CD4-positive, alpha-beta T cell treated with Interleukin-6 for 4 hours (primary cell): Measurements from ENCODE around the gene CABCOCO1.

Experiments used
- DNase-seq: peaks from one replicate; pipeline ENCODE4 v3.0.0-alpha.2; 2020; ENCODE audit warnings: mixed read lengths

Gene CABCOCO1

GRCh38 chr10:61757525-61758397 is 95.0 kb downstream of the CABCOCO1 start:
- no peak for DNase-seq

GRCh38 chr10:61758433-61758832 is 95.7 kb downstream of the CABCOCO1 start:
- no peak for DNase-seq

GRCh38 chr10:61759751-61760150 is 97.0 kb downstream of the CABCOCO1 start:
- DNase-seq = no peak

GRCh38 chr10:61760943-61761824 is 98.5 kb downstream of the CABCOCO1 start:
- DNase-seq = no peak

GRCh38 chr10:61761825-61762217 is 99.1 kb downstream of the CABCOCO1 start:
- DNase-seq = no peak

- no peak for DNase-seq
Observed at GRCh38 chr10:61763778-61764177, 101.0 kb downstream of the CABCOCO1 start.

- no peak for DNase-seq
Observed at GRCh38 chr10:61764486-61764885, 101.8 kb downstream of the CABCOCO1 start.

- no peak for DNase-seq
Observed at GRCh38 chr10:61765176-61766087, 102.7 kb downstream of the CABCOCO1 start.

- no peak for DNase-seq
Observed at GRCh38 chr10:61766927-61767326, 104.2 kb downstream of the CABCOCO1 start.

GRCh38 chr10:61774031-61774430 is 111.3 kb downstream of the CABCOCO1 start:
- no peak for DNase-seq

- DNase-seq = no peak
Observed at GRCh38 chr10:61775111-61775510, 112.4 kb downstream of the CABCOCO1 start.

- DNase-seq = no peak
Observed at GRCh38 chr10:61776615-61777266, 114.0 kb downstream of the CABCOCO1 start.

GRCh38 chr10:61778137-61778536 is 115.4 kb downstream of the CABCOCO1 start:
- DNase-seq = no peak

GRCh38 chr10:61779276-61779675 is 116.5 kb downstream of the CABCOCO1 start:
- no peak for DNase-seq

- DNase-seq = no peak
Observed at GRCh38 chr10:61779950-61780659, 117.4 kb downstream of the CABCOCO1 start.

GRCh38 chr10:61780732-61781131 is 118.0 kb downstream of the CABCOCO1 start:
- DNase-seq = no peak

GRCh38 chr10:61781969-61782403 is 119.3 kb downstream of the CABCOCO1 start:
- no peak for DNase-seq

- DNase-seq = no peak
Observed at GRCh38 chr10:61784354-61785133, 121.8 kb downstream of the CABCOCO1 start.

GRCh38 chr10:61785473-61786105 is 122.9 kb downstream of the CABCOCO1 start:
- DNase-seq = no peak

- DNase-seq = no peak
Observed at GRCh38 chr10:61786728-61787127, 124.0 kb downstream of the CABCOCO1 start.
